KMS-11 (cell line): ENCODE data around the gene FOXP1.

Experiments used
- H2AFZ ChIP-seq: fragments of 200-600 bp; sonication (generic); 2 replicates; pipeline ENCODE4 v1.6.1; 2016; ENCODE audit warnings: antibody characterized with exemption, mixed run types, low read depth
- H3K27ac ChIP-seq: fragments of 200-600 bp; sonication (generic); 2 replicates; pipeline ENCODE4 v1.6.1; 2016; ENCODE audit warnings: mild to moderate bottlenecking, mixed run types
- H3K27me3 ChIP-seq: fragments of 200-600 bp; sonication (generic); 2 replicates; pipeline ENCODE4 v1.6.1; 2017; ENCODE audit warnings: mild to moderate bottlenecking, low read depth, mixed run types, moderate library complexity; ENCODE audit not compliant: insufficient read depth
- H3K36me3 ChIP-seq: fragments of 200-600 bp; sonication (generic); 2 replicates; pipeline ENCODE4 v1.6.1; 2017; ENCODE audit warnings: mild to moderate bottlenecking, mixed run types; ENCODE audit not compliant: insufficient read depth
- H3K4me1 ChIP-seq: fragments of 200-600 bp; sonication (generic); 2 replicates; pipeline ENCODE4 v1.6.1; 2016; ENCODE audit warnings: mild to moderate bottlenecking, low read depth, mixed run types; ENCODE audit not compliant: poor library complexity, severe bottlenecking
- H3K4me2 ChIP-seq: fragments of 200-600 bp; sonication (generic); 2 replicates; pipeline ENCODE4 v1.7.0; 2016; ENCODE audit warnings: mild to moderate bottlenecking, mixed run types
- H3K4me3 ChIP-seq: fragments of 200-600 bp; sonication (generic); IDR thresholded peaks from 2 replicates; pipeline ENCODE4 v1.6.1; 2017; ENCODE audit warnings: low read depth, low read length, mixed read lengths; ENCODE audit not compliant: insufficient read depth
- H3K79me2 ChIP-seq: fragments of 200-600 bp; sonication (generic); 2 replicates; pipeline ENCODE4 v1.6.1; 2016; ENCODE audit warnings: low read depth, mixed run types; ENCODE audit not compliant: insufficient read depth
- H3K9ac ChIP-seq: fragments of 200-600 bp; sonication (generic); 2 replicates; pipeline ENCODE4 v1.6.1; 2016; ENCODE audit warnings: mild to moderate bottlenecking, mixed run types
- H4K20me1 ChIP-seq: fragments of 200-600 bp; sonication (generic); 2 replicates; pipeline ENCODE4 v1.6.1; 2016; ENCODE audit warnings: mild to moderate bottlenecking, mixed run types; ENCODE audit not compliant: insufficient read depth
- CTCF ChIP-seq: fragments of 200-600 bp; sonication (generic); conservative IDR thresholded peaks from 2 replicates; pipeline ENCODE4 v1.6.1; 2017; ENCODE audit warnings: low read depth, mild to moderate bottlenecking, antibody characterized with exemption, low read length, moderate library complexity, mixed read lengths

Gene FOXP1

GRCh38 chr3:71238355-71238757 lies 345.2 kb downstream of the FOXP1 start:
- no peaks in the 10 kb centered on the region for H4K20me1 ChIP-seq
- H3K4me2 ChIP-seq, result no peak overlapping the region
- H3K79me2 ChIP-seq, result no peaks in the 10 kb centered on the region
- H3K27me3 ChIP-seq, result no peaks in the 10 kb centered on the region
- H3K4me3 ChIP-seq, result no peak overlapping the region
- H3K4me1 ChIP-seq, result no peaks in the 10 kb centered on the region
- H2AFZ ChIP-seq, result no peak overlapping the region
- TF ChIP-seq CTCF, result no peak
- no peak overlapping the region for H3K27ac ChIP-seq
- H3K36me3 ChIP-seq, result no peaks in the 10 kb centered on the region
- no peak overlapping the region for H3K9ac ChIP-seq

GRCh38 chr3:71237672-71238071 lies 345.9 kb downstream of the FOXP1 start:
- H3K9ac ChIP-seq, result no peak overlapping the region
- no peak for TF ChIP-seq CTCF
- no peak overlapping the region for H3K4me2 ChIP-seq
- H3K27me3 ChIP-seq, result no peaks in the 10 kb centered on the region
- no peaks in the 10 kb centered on the region for H3K79me2 ChIP-seq
- H2AFZ ChIP-seq, result no peak overlapping the region
- no peaks in the 10 kb centered on the region for H3K4me1 ChIP-seq
- no peak overlapping the region for H3K27ac ChIP-seq
- no peaks in the 10 kb centered on the region for H3K36me3 ChIP-seq
- no peak overlapping the region for H3K4me3 ChIP-seq
- no peaks in the 10 kb centered on the region for H4K20me1 ChIP-seq

- Histone ChIP-seq H3K27me3 (no peaks in the 10 kb centered on the region), H3K36me3 (no peaks in the 10 kb centered on the region), H3K27ac (no peak overlapping the region), H2AFZ (no peak overlapping the region), H3K4me3 (no peak overlapping the region), H3K4me2 (no peak overlapping the region), H4K20me1 (no peaks in the 10 kb centered on the region), H3K4me1 (no peaks in the 10 kb centered on the region), H3K79me2 (no peaks in the 10 kb centered on the region), H3K9ac (no peak overlapping the region)
- no peak for TF ChIP-seq CTCF
These were observed 347.7 kb downstream of the FOXP1 start for GRCh38 chr3:71235846-71236245.

DNA sequence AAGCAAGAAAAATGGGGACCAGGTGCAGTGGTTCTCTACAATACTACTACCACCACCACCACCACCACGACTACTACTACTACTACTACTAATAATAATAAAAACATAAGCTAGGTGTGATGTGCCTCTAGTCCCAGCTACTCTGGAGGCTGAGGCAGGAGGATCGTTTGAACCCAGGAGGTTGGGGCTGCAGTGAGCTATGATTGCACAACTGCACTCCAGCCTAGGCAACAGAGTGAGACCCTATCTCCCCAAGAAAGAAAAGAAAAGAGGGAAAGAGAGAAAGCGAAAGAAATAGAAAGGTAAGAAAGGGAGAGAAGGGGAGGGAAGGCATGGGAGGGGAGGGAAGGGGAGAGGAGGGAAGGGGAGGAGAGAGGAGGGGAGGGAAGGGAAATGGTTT lies 350.6 kb downstream of the FOXP1 start:
- Histone ChIP-seq H3K27me3 (no peaks in the 10 kb centered on the region), H3K36me3 (no peaks in the 10 kb centered on the region), H4K20me1 (no peaks in the 10 kb centered on the region), H3K4me1 (no peaks in the 10 kb centered on the region), H3K27ac (no peak overlapping the region), H3K79me2 (no peaks in the 10 kb centered on the region), H3K9ac (no peak overlapping the region), H2AFZ (no peak overlapping the region), H3K4me3 (no peak overlapping the region), H3K4me2 (no peak overlapping the region)
- TF ChIP-seq CTCF, result no peak

GRCh38 chr3:71232175-71232679 lies 351.3 kb downstream of the FOXP1 start:
- no peak overlapping the region for H3K4me2 ChIP-seq
- TF ChIP-seq CTCF, result no peak
- H3K4me1 ChIP-seq, result no peaks in the 10 kb centered on the region
- H2AFZ ChIP-seq, result no peak overlapping the region
- H3K4me3 ChIP-seq, result no peak overlapping the region
- no peaks in the 10 kb centered on the region for H3K79me2 ChIP-seq
- H3K36me3 ChIP-seq, result no peaks in the 10 kb centered on the region
- no peaks in the 10 kb centered on the region for H3K27me3 ChIP-seq
- H3K9ac ChIP-seq, result no peak overlapping the region
- no peaks in the 10 kb centered on the region for H4K20me1 ChIP-seq
- no peak overlapping the region for H3K27ac ChIP-seq
